HEK293 (cell line): Measurements from ENCODE around the gene TYR.

Source experiments
- ATF2 ChIP-seq: fragments of 450-650 bp; formaldehyde crosslinking; IDR thresholded peaks from 2 replicates; pipeline ENCODE4 v1.5.1; 2016; ENCODE audit warnings: missing biosample characterization, missing genetic modification characterization, low read depth
- CTCF ChIP-seq: fragments of 450-650 bp; formaldehyde crosslinking; IDR thresholded peaks from 2 replicates; pipeline ENCODE4 v1.5.1; 2016; ENCODE audit warnings: missing biosample characterization, missing genetic modification characterization
- FEZF1 ChIP-seq: fragments of 450-650 bp; formaldehyde crosslinking; IDR thresholded peaks from 2 replicates; pipeline ENCODE4 v1.5.1; 2016; ENCODE audit warnings: missing biosample characterization, missing genetic modification characterization
- PATZ1 ChIP-seq: fragments of 450-650 bp; formaldehyde crosslinking; IDR thresholded peaks from 2 replicates; pipeline ENCODE4 v1.5.1; 2016; ENCODE audit warnings: missing biosample characterization, missing genetic modification characterization
- REST ChIP-seq: fragments of 450-650 bp; formaldehyde crosslinking; IDR thresholded peaks from 2 replicates; pipeline ENCODE4 v1.5.1; 2016; ENCODE audit warnings: missing biosample characterization, missing genetic modification characterization
- ZFP3 ChIP-seq: fragments of 450-650 bp; formaldehyde crosslinking; IDR thresholded peaks from 2 replicates; pipeline ENCODE4 v1.5.1; 2016; ENCODE audit warnings: low read depth, missing biosample characterization, missing genetic modification characterization
- ZNF473 ChIP-seq: fragments of 450-650 bp; formaldehyde crosslinking; IDR thresholded peaks from 2 replicates; pipeline ENCODE4 v1.5.1; 2017; ENCODE audit warnings: missing biosample characterization, missing genetic modification characterization
- ZNF510 ChIP-seq: fragments of 450-650 bp; formaldehyde crosslinking; IDR thresholded peaks from 2 replicates; pipeline ENCODE4 v1.5.1; 2018; ENCODE audit warnings: mild to moderate bottlenecking, missing genetic modification characterization, missing biosample characterization; ENCODE audit not compliant: insufficient replicate concordance
- ZNF560 ChIP-seq: fragments of 450-650 bp; formaldehyde crosslinking; IDR thresholded peaks from 2 replicates; pipeline ENCODE4 v1.5.1; 2017; ENCODE audit warnings: missing biosample characterization, missing genetic modification characterization, borderline replicate concordance
- ZNF776 ChIP-seq: fragments of 450-650 bp; formaldehyde crosslinking; IDR thresholded peaks from 2 replicates; pipeline ENCODE4 v1.5.0; 2017; ENCODE audit warnings: missing biosample characterization, missing genetic modification characterization, borderline replicate concordance

- TF ChIP-seq ZNF560 (no peak), ATF2 (tag by site-specific recombination) (no peak), REST (tag by site-specific recombination) (no peak), ZNF510 (tag by site-specific recombination) (no peak), ZNF473 (tag by site-specific recombination) (no peak), CTCF (no peak), PATZ1 (no peak), FEZF1 (tag by site-specific recombination) (no peak), ZNF776 (tag by site-specific recombination) (no peak), ZFP3 (tag by site-specific recombination) (no peak)
Observed at GRCh38 chr11:89235976-89236375, 58.3 kb downstream of the TYR start.
